Ectodermal cell (in vitro differentiated cells): ENCODE data around the gene TPBG.

Experiments used
- H3K27ac ChIP-seq: 2 replicates; pipeline ENCODE4 v1.7.0; 2013; ENCODE audit warnings: mild to moderate bottlenecking, low read depth, low read length; ENCODE audit not compliant: insufficient read depth, poor library complexity, severe bottlenecking
- H3K27me3 ChIP-seq: 2 replicates; pipeline ENCODE4 v1.7.0; 2013; ENCODE audit warnings: mild to moderate bottlenecking, low read length; ENCODE audit not compliant: insufficient read depth, control insufficient read depth, poor library complexity, severe bottlenecking
- H3K36me3 ChIP-seq: one replicate; pipeline ENCODE4 v1.7.0; 2013; ENCODE audit warnings: low read length; ENCODE audit not compliant: control insufficient read depth, insufficient read depth
- H3K4me1 ChIP-seq: one replicate; pipeline ENCODE4 v1.7.0; 2013; ENCODE audit warnings: low read length; ENCODE audit not compliant: control insufficient read depth, insufficient read depth
- H3K4me3 ChIP-seq: 2 replicates; pipeline ENCODE4 v1.7.0; 2013; ENCODE audit warnings: low read depth, low read length, control low read depth; ENCODE audit not compliant: insufficient read depth
- H3K9me3 ChIP-seq: 2 replicates; pipeline ENCODE4 v1.7.0; 2013; ENCODE audit warnings: mild to moderate bottlenecking, low read length, moderate library complexity; ENCODE audit not compliant: control insufficient read depth
- WGBS, 2 experiments: methylation state at CpG; one replicate each; pipeline ENCODE4 v1.1.7; 2013; ENCODE audit warnings: missing lambda C conversion rate in 2 of 2; 5-methylcytosine and 5-hydroxymethylcytosine counted together

TPBG gene

DNA sequence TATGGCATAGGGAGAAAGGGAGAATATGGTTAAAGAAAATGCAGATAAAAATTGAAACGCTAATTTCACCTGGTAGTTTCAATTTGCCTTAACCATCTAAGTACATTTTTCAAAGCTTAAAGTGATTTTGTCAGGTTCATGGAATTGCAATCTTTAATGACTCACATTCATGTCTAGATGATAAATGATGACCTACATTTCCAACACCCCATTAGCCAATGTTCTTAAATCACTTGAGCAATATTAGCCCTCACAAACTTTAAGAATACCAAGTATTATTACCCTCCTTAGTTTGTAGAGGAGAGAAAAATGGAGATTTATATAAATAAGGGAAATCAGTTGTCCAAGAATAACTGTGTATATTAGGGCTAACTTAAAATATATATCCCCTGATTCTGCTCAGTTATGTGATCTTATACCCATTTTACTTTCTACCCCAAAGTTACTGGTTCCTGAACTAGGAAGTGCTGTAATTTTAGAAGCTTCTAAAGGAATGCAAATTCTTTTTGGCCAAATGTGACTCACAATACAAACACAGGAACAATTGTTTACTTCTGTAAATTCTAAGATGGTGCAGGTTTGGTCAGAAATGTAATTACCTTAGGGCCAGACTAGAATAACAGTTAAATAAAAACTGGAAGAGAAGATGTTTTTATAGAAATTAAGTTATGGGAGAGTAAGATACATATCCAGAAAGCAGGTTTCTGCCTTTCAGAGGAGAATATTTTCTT is 34.5 kb downstream of the TPBG start:
- H3K4me3 ChIP-seq = no peak overlapping the region
- no peak overlapping the region for H3K27ac ChIP-seq
- 100% methylated on average over 1 of the region's 1 CpG; no CpG with 5 or more reads in 1 of the 2 experiments for WGBS, 2 experiments
- H3K27me3 ChIP-seq = no peaks in the 10 kb centered on the region
- no peaks in the 10 kb centered on the region for H3K36me3 ChIP-seq
- H3K4me1 ChIP-seq = no peaks in the 10 kb centered on the region
- H3K9me3 ChIP-seq = no peaks in the 10 kb centered on the region

DNA sequence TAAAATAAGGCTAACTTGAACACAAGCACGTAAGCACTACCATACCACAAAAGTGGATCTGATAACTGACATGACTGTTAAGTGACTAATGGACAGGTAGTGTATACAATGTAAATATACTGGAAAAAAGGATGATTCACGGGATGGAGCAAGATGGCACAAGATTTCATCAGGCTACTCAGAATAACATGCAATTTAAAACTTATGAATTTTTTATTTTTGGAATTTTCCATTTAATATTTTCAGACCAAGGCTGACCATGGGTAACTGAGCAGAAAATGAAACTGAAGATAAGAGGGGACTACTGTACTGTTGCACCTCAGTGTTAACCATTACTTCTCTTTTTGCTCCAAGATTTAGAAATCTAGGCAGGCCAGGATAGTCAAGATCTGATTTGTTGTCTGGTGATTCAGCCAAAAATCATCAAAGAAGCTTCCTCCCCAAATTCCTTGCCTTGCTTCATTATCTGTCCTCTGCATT is 45.4 kb downstream of the TPBG start:
- 100% methylated on average over 1 to 2 of the region's 2 CpGs for WGBS, 2 experiments
- Histone ChIP-seq H3K27me3 (no peaks in the 10 kb centered on the region), H3K36me3 (no peaks in the 10 kb centered on the region), H3K9me3 (no peaks in the 10 kb centered on the region), H3K4me1 (no peaks in the 10 kb centered on the region), H3K4me3 (no peak overlapping the region), H3K27ac (no peak overlapping the region)

DNA sequence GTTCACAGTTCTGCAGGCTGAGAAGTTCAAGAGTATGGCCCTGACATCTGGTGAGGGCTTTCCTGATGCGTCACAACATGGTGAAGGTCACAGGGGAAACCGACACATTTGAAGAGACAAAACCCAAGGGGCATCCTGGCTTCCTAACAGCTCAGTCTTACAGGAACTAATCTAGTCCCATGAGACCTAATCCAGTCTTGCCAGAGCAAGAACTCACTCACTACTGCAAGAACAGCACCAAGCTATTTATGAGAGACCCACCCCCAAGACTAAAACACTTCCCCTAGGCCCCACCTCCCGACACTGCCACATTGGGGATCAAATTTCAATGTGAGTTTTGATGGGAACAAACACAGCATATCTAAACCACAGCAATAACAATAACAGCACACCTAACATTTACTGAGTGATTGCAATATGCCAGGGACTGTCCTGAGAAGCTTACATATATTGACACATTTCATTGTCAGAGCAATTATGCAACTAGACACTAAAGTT is 46.6 kb downstream of the TPBG start:
- Histone ChIP-seq H3K36me3 (no peaks in the 10 kb centered on the region), H3K27ac (no peak overlapping the region), H3K4me3 (no peak overlapping the region), H3K4me1 (no peaks in the 10 kb centered on the region), H3K9me3 (no peaks in the 10 kb centered on the region), H3K27me3 (no peaks in the 10 kb centered on the region)
- WGBS, 2 experiments = 90 to 95% methylated on average over 3 of the region's 3 CpGs

GRCh38 chr6:82413868-82414267 is 50.3 kb downstream of the TPBG start:
- 95 to 100% methylated on average over 2 of the region's 2 CpGs for WGBS, 2 experiments

DNA sequence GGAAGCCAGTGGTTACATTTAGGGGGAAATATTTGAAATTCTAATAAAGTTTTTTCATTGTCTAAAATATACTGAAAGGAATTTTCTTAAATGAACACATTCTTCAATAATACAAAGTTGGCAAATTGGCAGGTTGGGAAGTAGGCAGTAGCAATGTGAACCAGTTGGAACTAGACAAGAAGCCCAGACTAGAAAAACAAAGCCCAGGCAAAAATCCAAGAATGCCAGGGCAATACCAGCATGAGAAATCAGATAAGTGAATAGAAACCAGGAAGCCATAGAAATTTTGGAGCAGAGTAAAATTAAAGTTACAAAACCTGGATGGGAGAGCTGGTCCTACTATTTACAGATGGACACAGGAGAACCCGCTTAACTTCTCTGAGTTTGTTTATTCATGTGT is 52.2 kb downstream of the TPBG start:
- Histone ChIP-seq H3K27me3 (no peaks in the 10 kb centered on the region), H3K36me3 (no peaks in the 10 kb centered on the region), H3K9me3 (no peaks in the 10 kb centered on the region), H3K4me1 (no peaks in the 10 kb centered on the region), H3K4me3 (no peak overlapping the region), H3K27ac (no peak overlapping the region)
- 88 to 100% methylated on average over 1 of the region's 1 CpG for WGBS, 2 experiments

More at GRCh38 chr6:82413868-82414267, 50.3 kb downstream of the TPBG start:
- Histone ChIP-seq H3K27me3 (no peaks in the 10 kb centered on the region), H3K27ac (no peak overlapping the region), H3K36me3 (no peaks in the 10 kb centered on the region), H3K4me3 (no peak overlapping the region), H3K9me3 (no peaks in the 10 kb centered on the region), H3K4me1 (no peaks in the 10 kb centered on the region)

- 80 to 81% methylated on average over 2 of the region's 2 CpGs for WGBS, 2 experiments
- Histone ChIP-seq H3K9me3 (no peaks in the 10 kb centered on the region), H3K4me1 (no peaks in the 10 kb centered on the region), H3K4me3 (no peak overlapping the region), H3K27ac (no peak overlapping the region), H3K27me3 (no peaks in the 10 kb centered on the region), H3K36me3 (no peaks in the 10 kb centered on the region)
Measured at GRCh38 chr6:82416346-82416745, 52.7 kb downstream of the TPBG start.
